ENCODE results near the gene FKBP10. TPM values are rescaled to one million over a fixed set of nuclear protein-coding genes. Genes with fewer than 3 reads are reported as not detected.
A peak's percentile ranks its signal among the peaks of the same experiment; 100 is the strongest.

Gene FKBP10
- polyA plus RNA-seq, 1 donor = 148 TPM

- peak; percentile 70 for DNase-seq
Measured at GRCh38 chr17:41777574-41778188, 35.1 kb upstream of the FKBP10 start.

GRCh38 chr17:41779954-41780353 lies 32.9 kb upstream of the FKBP10 start:
- DNase-seq = no peak

GRCh38 chr17:41781404-41782110 lies 31.2 kb upstream of the FKBP10 start:
- DNase-seq = no peak

- no peak for DNase-seq
Measured at GRCh38 chr17:41782142-41782541, 30.7 kb upstream of the FKBP10 start.

- DNase-seq = peak; percentile 52
Measured at GRCh38 chr17:41784207-41784744, 28.5 kb upstream of the FKBP10 start.

GRCh38 chr17:41785091-41785858 lies 27.5 kb upstream of the FKBP10 start:
- DNase-seq = peak; percentile 86

GRCh38 chr17:41785859-41786226 lies 27.0 kb upstream of the FKBP10 start:
- no peak for DNase-seq

- DNase-seq = peak; percentile 100
Measured at GRCh38 chr17:41786227-41787020, 26.4 kb upstream of the FKBP10 start, which contains the start of gene JUP. JUP (minus strand) TSS chr17:41786711; CDS start chr17:41771854, 14,857 bp downstream.

- no peak for DNase-seq
Measured at GRCh38 chr17:41787021-41787418, 25.8 kb upstream of the FKBP10 start.

- DNase-seq = no peak
Measured at GRCh38 chr17:41792845-41793783, 19.7 kb upstream of the FKBP10 start.

- DNase-seq = no peak
Measured at GRCh38 chr17:41793784-41794539, 18.8 kb upstream of the FKBP10 start.

- DNase-seq = no peak
Measured at GRCh38 chr17:41794540-41794975, 18.2 kb upstream of the FKBP10 start.

- no peak for DNase-seq
Measured at GRCh38 chr17:41796121-41796895, 16.5 kb upstream of the FKBP10 start.

GRCh38 chr17:41797377-41797776 lies 15.4 kb upstream of the FKBP10 start:
- DNase-seq = no peak

- DNase-seq = no peak
Measured at GRCh38 chr17:41799366-41799765, 13.4 kb upstream of the FKBP10 start.

GRCh38 chr17:41800601-41801373 lies 12.0 kb upstream of the FKBP10 start:
- no peak for DNase-seq

GRCh38 chr17:41801374-41802271 lies 11.2 kb upstream of the FKBP10 start:
- DNase-seq = peak; percentile 93
